ENCODE data around the gene HCCS.

The HCCS gene

DNA sequence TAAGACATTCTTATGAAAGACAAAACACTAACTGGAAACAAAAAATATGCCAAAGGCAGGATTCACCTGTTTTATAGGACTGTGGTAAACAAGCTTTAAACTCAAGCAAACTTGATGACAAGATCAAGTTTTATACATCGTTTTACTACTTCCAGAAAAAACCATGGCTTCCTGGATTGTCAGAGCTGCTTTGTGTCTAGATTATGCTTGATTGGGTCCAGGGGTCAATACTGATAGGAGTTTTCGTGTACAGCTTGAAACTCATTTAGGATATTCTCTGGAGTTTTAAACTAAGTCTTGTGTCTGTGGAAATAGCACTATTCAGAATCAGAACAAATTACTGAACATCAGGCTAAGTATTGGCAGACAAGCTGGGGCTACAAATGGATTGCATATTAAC lies 13.0 kb downstream of the HCCS start:
- no peak for DNase-seq

DNA sequence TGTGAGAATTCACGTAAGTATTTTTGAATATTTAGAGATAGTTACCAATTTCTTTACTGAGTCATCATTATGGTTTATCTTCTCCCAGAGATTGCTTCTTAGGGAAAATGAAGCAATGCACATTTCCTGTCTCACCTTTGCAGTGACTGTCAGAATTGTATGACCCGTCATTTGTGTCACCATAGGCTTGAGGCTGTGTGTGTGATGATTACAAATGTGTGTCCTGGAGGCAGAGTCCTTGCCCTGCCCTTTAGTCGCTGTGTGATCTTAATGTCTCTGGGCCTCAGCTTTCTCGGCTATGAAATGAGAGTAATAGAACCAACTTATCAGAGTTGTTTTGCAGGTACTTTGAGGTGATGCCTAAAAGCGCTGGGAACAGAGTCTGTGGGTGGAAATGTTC lies 13.9 kb downstream of the HCCS start:
- DNase-seq, result no peak

DNA sequence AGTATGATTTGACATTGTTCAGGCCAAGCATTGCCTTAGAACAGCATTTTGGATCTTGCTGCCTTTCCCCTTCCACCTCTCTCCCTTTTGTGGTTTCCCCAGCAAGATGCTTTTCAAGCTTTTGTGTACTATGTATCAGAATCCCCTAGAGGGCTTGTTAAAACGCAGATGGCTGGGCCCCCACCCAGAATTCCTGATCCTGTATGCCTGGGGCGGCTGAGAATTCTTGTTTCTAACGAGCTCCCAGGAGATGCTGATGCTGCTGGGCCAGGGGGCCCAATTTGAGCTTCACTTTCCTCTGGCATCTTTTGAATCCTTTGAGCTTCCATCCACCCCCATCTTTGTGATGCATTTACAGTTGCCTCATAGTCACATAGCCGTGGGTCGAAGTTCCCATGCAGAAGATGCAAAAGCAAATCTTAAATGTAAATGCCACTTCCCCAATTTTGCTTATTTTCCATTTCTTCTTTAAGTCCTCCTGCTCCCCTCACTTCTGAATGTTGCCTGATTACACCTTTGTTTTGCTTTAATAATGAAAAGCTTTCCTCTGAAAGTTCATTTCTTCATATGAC lies 18.5 kb downstream of the HCCS start:
- no peak for DNase-seq

DNA sequence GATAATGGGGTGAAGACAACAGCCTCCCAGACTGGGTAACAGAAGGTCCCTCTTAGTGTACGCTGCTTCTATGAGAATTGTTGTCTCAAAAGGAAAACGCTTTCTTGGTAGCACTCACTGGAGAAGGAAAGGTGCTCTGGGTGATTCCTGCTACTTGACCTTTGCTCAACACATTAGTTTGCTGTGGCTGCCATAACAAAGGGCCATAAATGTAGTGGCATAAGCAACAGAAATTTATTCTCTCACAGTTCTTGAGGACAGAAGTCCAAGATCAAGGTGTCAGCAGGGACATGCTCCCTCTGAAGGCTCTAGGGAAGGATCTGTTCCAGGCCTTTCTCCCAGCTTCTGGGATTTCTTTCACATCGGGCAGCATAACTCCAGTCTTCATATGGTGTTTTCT lies 19.0 kb downstream of the HCCS start:
- DNase-seq, result no peak

DNA sequence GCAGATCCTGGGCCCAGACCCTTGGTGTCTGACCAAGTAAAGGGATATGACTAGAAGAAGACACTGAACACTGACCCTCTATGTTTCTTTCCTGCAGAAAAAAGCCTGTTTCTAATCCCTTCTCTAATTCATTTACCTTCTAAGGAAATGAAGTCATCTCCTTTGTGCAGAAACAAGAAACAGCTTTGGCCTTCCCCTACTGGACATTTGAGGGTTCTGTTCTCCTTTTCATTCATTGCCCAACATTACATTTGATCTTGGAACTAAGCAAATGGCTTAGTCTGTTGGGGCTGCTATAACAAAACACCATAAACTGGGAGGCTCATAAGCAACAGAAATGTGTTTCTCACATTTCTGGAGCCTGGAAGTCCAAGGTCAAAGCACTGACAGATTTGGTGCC lies 20.0 kb downstream of the HCCS start:
- DNase-seq, result no peak

DNA sequence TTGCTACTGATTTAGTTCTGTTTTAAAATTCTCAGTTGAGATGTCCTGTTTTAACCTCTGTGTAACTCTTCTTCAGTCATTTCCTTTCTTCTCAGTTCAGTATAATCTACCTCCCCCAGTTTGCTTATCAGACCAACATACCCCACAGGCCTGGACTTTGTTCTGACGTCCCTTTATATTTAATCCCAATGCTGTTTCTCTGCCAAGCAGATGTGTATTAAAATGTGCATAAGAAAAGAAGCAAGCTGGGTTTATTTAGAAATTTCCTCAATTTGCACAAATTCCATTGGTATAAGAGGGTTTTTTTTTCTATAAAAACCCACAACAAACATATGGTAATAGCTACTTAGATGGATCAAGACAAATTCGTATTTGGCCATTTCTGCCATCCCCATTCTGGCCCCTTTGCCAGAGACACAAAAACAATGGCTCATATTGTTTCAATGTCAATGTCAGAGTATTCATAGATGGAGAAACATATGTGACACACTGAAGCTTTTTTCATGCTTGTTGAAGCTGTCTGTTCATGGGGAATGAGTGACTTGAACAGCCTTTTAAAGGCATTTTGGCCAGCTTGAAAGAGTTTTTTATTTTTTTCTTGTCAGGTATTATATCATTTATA lies 24.5 kb downstream of the HCCS start:
- no peak for DNase-seq

DNA sequence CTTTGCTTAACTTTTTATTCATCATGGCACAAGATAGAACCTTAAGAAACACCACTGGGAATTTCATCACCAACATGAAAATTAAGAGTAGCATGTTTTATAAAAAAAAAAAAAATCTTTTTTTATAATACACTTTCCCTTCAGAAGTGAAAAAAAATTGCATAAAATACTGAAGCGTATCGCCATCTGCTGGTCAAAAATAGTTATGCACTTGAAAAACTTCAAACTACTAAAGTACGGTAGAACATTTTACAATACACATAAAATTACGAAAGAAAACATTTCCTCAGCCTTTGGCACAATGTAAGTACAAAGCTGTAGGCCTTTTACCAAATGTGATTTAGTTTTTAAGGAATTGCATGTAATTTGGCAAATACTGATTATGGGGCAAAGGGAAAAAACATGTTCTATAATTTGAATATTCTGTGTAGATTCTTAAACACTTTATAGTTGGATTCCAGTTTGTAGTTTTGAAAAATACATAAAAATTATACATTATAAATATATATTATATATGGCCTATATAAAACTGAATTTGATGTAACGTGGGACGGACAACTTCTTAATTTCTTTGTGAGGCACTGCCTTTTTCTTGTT lies 26.5 kb downstream of the HCCS start:
- DNase-seq, result peak; percentile 38

DNA sequence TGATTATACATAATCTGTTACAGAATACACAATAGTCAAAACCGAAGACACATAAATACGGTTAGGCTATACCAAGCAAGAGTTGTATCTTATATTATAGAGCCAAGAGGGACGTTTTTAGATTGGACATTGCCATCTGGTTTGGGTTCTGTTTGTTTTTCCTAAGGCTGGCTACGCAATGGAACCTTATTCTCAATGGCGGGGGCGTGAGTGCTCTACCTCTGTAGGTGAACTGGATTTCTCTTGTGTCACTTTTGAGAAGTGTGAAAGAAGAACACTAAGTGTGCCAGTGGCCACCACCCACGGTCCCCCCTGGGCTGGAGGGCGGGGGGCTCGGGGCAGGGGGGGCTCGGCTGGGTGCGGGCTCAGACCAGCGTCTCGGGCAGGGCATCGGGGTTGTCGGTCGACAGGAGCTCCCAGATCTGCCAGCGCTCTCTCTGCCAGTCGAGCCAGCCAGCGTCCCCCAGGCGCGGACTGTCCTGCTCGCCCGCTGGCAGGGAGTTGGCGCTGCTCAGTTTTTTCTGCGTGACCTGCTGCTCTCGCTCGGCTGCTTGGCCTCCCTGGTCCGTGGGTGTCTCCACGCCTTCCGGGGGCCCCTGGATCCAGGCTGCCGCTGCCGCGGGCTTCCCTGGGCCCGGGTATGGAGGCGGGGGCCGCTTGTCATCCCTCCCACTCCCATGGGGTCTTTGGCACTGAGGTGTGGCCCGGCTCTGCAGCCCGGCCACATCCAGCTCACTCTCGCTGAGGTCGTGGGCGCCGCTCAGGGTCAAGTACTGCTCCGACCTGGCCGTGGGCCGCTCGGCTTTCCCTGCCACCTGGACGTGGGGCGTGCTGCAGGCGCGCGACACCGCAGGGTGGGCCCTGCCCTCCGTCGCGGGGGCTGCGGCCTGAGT lies 27.6 kb downstream of the HCCS start:
- DNase-seq, result no peak

DNA sequence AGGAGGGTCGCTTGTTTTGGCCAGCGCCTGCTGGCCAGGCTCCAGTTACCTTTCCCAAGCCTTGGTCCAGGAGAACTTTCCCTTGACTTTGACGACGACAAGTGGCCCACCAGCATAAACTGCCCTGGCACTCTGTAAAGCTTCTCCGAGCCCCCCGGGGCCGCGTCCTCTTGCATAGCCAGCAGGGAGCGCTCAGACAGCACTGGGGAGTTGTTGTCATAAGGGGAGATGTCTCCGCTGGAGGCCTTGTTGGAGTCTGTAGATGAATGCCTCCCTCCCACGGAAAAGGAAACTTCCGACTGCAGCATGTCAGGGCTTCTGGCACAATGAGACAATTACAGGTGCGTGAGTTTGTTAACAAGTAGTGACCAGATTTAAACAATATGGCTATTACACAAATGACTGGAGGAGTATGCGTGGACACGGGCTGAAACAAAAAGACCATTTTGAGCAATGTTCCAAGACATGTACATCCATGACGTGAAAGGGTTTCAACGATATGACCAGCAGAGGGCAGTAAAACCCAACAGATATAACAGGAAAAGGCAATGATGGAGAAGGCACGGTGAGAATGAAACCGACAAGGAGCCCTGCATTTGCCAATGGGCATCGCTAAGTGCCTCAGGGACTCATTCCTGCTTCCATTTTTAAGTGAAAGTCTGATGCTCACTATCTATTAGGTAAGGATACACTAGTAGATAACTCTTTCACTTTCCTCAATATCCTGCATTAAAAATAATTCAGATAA lies 33.0 kb downstream of the HCCS start:
- DNase-seq, result peak; percentile 67

DNA sequence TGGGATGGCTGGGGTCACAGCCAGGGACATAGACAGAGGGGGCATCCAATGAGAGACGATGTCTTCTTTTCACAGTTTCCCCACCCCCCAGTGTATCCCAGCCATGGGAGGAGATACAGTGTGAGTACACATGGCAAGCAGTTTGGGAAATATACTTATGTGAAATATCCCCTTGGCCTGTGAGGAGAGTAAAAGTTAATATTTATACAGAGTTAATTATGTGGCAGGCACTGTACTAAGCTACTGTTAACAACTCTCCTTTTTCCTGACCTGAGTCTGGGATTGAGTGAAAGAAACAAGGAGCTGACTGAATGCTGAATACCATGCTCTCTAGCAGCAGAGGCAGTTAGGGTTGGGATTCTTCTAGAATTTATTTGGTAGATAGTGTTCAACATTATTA lies 35.3 kb downstream of the HCCS start:
- no peak for DNase-seq

DNA sequence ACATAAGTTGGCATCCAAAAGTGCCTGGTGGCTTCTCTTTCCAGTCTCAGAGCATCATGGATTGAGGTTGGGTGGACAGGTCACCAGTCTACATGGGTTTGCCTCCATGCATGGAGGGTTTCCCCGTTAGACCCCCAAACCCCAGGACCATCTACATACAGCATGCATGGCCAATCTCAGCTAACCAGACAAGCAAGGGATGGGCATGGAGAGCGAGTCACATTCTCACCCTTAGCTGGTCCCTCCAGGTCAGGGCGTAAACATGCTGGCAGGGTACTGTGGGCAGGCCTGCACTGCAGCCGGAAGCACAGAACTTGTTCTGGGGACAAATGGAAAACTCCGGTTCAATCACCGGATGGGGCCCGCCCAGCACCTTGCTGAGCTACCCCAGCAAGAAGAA lies 37.3 kb downstream of the HCCS start:
- no peak for DNase-seq

DNA sequence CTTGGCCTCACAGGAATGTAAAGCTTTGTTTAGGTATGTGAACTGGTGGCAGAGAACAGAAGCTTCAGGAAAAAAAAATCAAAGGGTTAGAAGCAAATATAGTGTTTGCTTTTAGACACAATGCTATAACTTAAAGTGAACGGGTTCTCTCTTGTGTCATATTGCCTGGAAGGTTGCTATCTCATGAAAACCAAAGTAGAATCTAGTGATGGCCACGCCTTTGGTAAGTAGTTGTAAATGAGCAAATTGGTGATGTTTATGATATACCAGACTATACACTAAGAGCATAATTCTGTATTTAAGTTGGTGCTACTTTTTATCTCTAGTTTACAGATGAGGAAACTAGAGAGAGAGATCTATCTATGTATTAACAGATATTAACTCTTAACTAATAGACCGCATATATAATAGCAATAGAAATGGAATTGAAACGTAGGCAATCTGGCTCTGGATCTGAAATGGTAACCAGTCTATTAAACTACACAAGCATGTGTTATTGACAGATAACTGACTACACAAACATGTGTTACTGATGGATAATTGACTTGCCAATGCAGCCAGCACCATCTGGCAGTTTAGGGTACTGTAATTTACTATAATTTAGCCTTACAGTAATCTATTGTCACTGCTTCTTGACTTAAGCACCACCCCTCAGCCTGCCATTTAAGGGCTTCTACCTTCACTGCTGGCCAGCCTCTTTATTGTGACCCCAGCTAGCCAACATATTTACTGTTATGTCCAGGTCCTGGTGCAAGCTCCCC lies 40.8 kb downstream of the HCCS start:
- DNase-seq, result no peak

DNA sequence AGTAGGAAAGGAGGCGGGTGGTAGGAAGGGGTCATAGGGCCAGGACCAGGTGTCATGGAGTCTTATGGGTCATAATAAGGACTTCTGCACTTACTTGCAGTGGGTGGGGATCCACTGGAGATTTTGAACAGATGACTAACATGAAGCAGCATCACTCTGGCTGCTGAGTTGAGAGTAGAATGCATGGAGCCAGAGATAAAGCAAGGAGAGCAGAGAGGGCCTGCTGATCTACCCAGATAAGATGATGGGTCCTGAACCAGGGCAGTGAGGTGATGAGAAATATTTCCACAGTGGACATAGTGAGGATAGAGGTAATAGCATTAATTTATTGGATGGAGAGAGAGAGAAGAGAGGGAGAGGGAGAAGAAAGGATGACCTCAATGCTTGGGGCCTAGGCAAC lies 48.0 kb downstream of the HCCS start:
- DNase-seq, result no peak

DNA sequence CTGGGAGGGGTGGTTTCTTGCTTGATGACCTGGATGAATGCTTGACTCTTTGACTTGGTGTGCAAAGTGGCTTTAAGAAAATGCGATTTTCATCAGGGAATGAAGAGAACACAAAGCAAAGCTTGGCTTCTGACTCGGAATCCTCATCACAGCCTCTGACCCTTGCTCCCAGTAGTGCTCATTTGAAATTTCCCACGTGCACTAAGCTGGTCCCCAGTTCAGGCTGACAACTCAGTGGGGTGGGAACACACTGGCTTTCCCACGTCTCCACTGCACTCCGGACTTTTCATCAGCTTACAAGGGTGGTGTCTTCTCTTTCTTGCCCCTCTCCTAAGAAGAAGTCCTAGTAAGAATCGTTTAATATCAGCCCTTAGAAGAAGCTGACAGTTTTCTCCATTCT lies 53.3 kb downstream of the HCCS start:
- no peak for DNase-seq

DNA sequence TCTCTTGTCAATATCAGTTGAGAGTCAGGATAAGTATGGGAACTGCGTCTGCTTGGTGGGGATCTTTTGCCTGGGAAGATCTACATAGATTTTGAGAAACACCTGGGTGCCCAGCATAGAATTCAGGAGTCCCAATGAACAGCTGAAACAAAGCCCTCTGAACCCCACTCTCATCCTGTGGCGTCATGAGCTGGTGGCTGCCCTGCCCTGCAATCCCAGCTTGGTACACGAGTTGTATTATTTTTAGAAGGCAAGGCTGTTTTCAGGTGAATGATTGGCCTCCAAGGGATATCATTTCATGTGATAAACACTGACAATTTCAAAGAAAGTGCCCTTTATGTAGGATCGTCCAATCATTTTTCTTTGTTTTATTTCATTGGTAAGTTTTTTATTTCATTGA lies 60.8 kb downstream of the HCCS start:
- no peak for DNase-seq

DNA sequence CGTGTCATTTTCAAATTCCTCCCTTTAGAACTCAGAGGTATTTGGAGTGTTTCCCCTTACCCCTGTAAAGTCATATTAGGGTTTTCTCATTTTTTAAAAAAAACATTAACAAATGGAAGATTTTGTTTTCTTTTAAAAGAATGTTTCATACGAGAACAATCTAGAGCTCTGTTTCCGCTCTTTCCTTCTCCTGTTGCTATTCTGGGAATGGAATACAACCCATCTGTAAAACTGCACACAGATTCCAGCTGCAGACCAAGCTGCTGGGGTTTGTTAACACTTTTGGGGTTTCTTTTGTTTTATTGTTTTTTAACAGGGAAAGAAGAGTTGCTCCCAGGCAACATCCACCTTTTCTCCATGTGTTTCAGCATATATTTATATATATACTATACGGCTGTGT lies 61.3 kb downstream of the HCCS start:
- DNase-seq, result no peak

Measured in CD4-positive, alpha-beta T cell treated with Interleukin-17A for 1 hour (primary cell).